ENCODE results near the gene EEIG1. TPM values are rescaled to one million over a fixed set of nuclear protein-coding genes. Genes with fewer than 3 reads are reported as not detected.

The EEIG1 gene
- total and polyA plus RNA-seq, 2 donors (not counting 1 experiment from before 2014, with no cell fraction given) = 57.2 to 245 TPM

DNA sequence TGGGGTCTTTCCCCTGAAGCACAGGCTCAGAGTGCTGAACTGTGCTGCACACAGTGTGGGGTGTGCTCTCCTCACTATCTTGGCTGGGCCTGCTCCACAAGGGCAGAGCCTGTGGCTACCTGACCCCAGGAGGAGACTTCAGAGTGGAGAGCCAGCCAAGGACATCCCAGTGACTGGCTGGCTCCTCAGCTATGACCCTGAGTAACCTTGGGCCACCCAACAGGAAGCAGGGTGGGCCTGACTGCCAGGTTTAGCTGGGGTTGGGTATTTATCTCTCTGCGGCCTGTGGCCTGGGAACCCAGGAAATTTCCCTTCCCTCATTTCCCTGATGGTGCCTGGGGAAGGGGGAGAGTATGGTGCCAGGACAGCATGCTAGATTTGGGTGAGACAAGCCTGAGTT is 2.1 kb upstream of the EEIG1 start:
- peaks cover 59 to 83% of the 10 kb centered on the region in 2 donors for H3K4me1 ChIP-seq (ENCODE audit: control insufficient read depth in 2 of 2, insufficient read depth in 2 of 2, low read length in 2 of 2)
- intact Hi-C loops (cut with micrococcal nuclease) = no loop called here

More for the DNA sequence above, 2.1 kb upstream of the EEIG1 start:
- ATAC-seq (ENCODE audit: low read depth) (no peak), DNase-seq (peak; percentile 42)
- TF ChIP-seq EZH2 (IDR thresholded peaks at IDR 0.05; ENCODE audit: borderline replicate concordance, insufficient read depth, low read depth, low read length, poor library complexity, severe bottlenecking) = no peak
- TF ChIP-seq, protein P1, sequence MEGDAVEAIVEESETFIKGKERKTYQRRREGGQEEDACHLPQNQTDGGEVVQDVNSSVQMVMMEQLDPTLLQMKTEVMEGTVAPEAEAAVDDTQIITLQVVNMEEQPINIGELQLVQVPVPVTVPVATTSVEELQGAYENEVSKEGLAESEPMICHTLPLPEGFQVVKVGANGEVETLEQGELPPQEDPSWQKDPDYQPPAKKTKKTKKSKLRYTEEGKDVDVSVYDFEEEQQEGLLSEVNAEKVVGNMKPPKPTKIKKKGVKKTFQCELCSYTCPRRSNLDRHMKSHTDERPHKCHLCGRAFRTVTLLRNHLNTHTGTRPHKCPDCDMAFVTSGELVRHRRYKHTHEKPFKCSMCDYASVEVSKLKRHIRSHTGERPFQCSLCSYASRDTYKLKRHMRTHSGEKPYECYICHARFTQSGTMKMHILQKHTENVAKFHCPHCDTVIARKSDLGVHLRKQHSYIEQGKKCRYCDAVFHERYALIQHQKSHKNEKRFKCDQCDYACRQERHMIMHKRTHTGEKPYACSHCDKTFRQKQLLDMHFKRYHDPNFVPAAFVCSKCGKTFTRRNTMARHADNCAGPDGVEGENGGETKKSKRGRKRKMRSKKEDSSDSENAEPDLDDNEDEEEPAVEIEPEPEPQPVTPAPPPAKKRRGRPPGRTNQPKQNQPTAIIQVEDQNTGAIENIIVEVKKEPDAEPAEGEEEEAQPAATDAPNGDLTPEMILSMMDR (IDR thresholded peaks at IDR 0.05) = no peak
- no peaks in the 10 kb centered on the region for H3K27me3 ChIP-seq (replicated peaks in 1 of 4; ENCODE audit: control extremely low read depth in 1 of 4, control insufficient read depth in 3 of 4, insufficient read depth in 4 of 4, low read length in 3 of 4)
- H3K4me3 ChIP-seq (ENCODE audit: control extremely low read depth in 1 of 5, extremely low read depth in 1 of 5, insufficient read depth in 1 of 5, low read depth in 2 of 5, low read length in 4 of 5) = peak overlapping the region in 1 of 5 experiments; percentile 38
- H4K20me1 ChIP-seq (ENCODE audit: control insufficient read depth, insufficient read depth, low read length, poor library complexity, severe bottlenecking) = peaks cover 23% of the 10 kb centered on the region
- H2AFZ ChIP-seq (ENCODE audit: insufficient read depth, low read depth, low read length, poor library complexity, severe bottlenecking) = no peak overlapping the region
- H3K79me2 ChIP-seq (ENCODE audit: control insufficient read depth, insufficient read depth, low read length) = peaks cover 50% of the 10 kb centered on the region
- Mint-ChIP-seq H3K27ac (peak overlapping the region; percentile 98), H3K4me1 (peaks cover 60% of the 10 kb centered on the region), H3K4me3 (peak overlapping the region; percentile 79), H3K9me3 (ENCODE audit: insufficient read depth) (no peaks in the 10 kb centered on the region), H3K27me3 (no peaks in the 10 kb centered on the region)
- POLR2A ChIA-PET = interaction anchor here (0.6 to 15.3 kb wide), 4 partner anchors 12 to 48 kb away, joined by 3 to 212 read pairs (median 18); no protein-coding TSS in a partner anchor
- peak overlapping the region; percentile 56 for H3K9ac ChIP-seq (ENCODE audit: low read length)
- H3K36me3 ChIP-seq (replicated peaks in 1 of 2; ENCODE audit: control extremely low read depth in 1 of 2, control insufficient read depth in 1 of 2, extremely low read depth in 1 of 2, insufficient read depth in 2 of 2, low read length in 1 of 2) = peaks cover 0 to 2% of the 10 kb centered on the region in 2 experiments
- CTCF ChIA-PET = interaction anchor here (0.6 to 20.6 kb wide), 9 partner anchors 12 to 89 kb away, joined by 3 to 282 read pairs (median 4); no protein-coding TSS in a partner anchor
- peak overlapping the region; percentile 90 to 96 for H3K27ac ChIP-seq (ENCODE audit: low read length in 2 of 2)
- peaks cover 0 to 3% (median 0%) of the 10 kb centered on the region in 3 donors for H3K9me3 ChIP-seq (ENCODE audit: control extremely low read depth in 1 of 3, control insufficient read depth in 2 of 3, insufficient read depth in 1 of 3, low read length in 2 of 3)
- H3K4me2 ChIP-seq (replicated peaks; ENCODE audit: low read depth, low read length, poor library complexity, severe bottlenecking) = peak overlapping the region; percentile 69
- no CpG with 5 or more reads among the region's 1 CpG for WGBS (ENCODE audit: insufficient coverage)

Measured in B cell (primary cell).